GM20000 (cell line): ENCODE data around the gene TMEM154.
"Not testable (repeated sequence)": the region's sequence is repeated elsewhere in the genome, so short reads cannot be mapped to it uniquely, and the experiment has no call there.

Source experiments
- DNase-seq: peaks from one replicate; pipeline ENCODE4 v3.0.0; 2012; ENCODE audit warnings: low spot score
- TF ChIP-seq, protein P1 (sequence below): IDR thresholded peaks from 2 replicates; pipeline ENCODE4 v1.5.1; 2012; ENCODE audit warnings: mild to moderate bottlenecking, control low read depth; ENCODE audit errors: extremely low read depth, missing control alignments

Gene TMEM154

DNA sequence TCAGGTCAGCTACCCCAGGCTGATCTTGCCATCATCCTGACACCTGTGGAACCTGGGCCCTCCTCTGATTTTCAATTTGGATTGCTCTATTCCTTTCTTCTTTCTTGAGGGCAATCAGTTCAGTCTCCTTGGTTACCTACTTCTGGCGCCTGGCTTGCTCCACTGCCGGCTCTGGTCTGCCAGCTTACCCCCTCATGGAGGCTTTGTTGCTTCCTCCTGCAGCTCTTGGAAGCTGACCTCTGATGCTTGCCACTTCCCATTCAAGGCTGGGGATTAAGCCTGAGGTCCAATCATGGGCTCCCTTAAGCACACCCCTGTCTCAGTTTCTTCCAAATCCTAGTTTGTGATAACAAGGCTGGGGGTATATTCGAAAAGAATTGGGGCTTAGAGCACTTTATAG, 5.4 kb downstream of the TMEM154 start:
- no peak for DNase-seq
- TF ChIP-seq, protein P1, sequence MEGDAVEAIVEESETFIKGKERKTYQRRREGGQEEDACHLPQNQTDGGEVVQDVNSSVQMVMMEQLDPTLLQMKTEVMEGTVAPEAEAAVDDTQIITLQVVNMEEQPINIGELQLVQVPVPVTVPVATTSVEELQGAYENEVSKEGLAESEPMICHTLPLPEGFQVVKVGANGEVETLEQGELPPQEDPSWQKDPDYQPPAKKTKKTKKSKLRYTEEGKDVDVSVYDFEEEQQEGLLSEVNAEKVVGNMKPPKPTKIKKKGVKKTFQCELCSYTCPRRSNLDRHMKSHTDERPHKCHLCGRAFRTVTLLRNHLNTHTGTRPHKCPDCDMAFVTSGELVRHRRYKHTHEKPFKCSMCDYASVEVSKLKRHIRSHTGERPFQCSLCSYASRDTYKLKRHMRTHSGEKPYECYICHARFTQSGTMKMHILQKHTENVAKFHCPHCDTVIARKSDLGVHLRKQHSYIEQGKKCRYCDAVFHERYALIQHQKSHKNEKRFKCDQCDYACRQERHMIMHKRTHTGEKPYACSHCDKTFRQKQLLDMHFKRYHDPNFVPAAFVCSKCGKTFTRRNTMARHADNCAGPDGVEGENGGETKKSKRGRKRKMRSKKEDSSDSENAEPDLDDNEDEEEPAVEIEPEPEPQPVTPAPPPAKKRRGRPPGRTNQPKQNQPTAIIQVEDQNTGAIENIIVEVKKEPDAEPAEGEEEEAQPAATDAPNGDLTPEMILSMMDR = no peak

DNA sequence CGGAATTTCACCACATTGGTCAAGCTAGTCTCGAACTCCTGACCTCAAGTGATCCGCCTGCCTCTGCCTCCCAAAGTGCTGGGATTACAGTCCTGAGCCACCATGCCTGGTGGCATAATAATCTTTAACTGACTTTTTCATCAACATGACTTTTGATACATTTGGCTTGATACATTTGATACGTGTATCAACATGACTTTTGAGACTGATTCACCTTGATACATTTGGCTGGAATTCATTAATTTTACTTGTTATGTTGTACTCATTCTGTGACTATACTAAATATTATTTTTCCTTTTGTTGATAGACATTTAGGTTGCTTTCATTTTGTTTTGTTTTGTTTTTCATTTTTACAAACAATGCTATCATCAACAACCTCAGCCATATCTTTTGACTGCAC, 6.3 kb downstream of the TMEM154 start:
- no peak for DNase-seq
- TF ChIP-seq, protein P1 = no peak

DNA sequence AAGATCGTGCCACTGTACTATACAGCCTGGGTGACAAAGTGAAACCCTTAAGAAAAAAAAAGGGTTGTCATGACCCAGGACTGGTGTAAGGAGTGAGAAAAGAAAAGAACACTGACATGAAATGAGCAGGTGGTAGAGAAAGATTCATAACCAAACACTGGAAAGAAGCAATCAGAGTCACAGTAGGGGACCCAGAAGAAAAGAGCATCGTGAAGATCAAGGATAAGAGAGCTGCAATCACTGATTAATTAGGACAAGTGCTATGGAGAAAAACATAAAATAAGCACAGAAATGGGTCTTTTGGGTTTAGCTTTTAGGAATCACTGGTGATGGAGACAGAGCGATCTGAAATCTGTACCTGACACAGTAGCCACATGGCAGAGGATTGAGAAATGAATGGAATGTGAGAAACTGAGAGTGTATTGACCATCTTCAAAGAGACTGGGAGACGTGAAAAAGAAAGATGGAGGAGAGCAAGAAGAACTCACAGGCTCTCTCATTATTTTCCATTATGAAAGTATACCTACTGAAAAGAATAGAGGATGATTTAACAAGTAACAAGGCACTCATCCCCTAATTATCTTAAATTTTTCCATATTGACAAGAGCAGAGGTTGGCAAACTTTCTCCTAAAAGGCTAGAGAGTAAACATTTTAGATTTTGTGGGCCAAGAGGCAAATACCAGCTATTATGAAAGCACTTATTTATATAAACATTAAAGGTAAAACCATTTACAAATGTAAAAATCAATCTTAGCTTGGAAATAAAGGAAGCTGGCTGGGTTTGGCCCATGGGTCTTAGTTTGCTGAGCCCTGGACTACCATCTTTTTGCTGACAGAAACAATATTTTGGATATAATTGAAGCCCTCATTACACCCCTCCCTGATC, 7.3 kb downstream of the TMEM154 start:
- TF ChIP-seq, protein P1 = no peak
- no peak for DNase-seq

DNA sequence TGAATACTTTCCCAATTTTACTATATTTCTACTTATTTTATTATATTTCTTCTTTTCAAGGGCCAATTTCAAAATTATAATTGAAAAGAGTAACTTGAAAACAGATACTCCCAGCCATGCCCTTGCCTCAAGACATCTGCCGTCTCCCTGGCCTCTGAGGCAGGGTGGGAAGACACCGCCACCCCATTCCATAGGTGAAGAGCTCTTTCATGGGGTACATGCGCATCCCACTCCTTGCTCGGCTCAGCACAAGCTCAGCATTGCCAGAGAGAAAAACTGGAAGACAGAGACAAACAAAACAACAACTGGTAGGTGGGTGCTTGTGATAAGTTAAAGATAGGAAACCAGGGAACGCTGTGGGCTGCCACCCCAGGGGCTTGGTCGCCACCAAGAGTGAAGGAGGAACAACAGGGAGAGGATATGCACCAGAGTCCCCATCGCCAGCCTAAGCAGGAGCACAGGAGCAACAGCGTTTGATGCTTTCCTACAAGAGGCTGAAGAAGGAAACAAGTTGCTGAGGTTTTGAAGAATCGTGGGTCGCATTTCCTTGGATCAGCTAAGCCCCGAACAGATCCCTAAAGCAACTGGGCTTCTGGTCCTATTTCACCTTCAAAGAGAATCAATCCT, 11.3 kb downstream of the TMEM154 start:
- TF ChIP-seq, protein P1 = no peak
- DNase-seq = no peak

DNA sequence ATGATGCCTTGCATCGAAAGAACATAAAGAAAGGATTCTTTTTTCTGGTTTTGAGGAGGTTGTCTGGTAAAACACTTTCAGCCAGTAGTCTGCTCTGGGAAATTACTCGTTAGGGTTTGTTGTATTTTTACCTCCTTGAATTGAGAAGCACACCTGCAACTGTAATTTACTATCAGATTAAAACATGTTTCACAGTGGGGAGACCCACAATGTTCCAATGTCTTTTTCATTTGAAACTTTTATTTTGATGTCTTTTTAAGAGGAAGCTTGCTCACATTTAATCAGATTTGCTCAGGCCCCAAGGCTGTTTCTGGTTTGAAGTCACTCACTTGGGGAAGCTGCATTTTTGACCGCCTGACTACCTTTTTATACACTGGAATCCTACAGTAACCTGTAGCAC, 12.0 kb downstream of the TMEM154 start:
- DNase-seq = no peak
- TF ChIP-seq, protein P1 = no peak

DNA sequence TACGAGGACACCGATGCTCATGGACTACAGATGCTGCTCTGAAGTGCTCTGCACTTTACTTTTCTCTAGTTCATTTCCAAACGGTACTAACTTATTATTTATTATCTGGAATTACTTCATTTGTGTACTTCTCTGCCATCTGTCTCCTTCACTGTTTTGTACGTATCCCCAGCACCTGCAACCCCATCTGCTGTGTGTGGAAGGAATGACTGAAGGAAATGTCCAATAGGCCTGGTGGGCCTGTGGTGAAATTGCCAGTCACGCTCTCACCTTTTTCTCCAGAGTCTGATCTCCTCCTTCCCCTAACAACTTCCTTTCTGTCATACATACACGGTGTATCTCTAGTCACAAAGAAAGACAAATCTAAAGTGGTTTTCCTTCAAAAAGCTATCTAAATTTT, 12.9 kb downstream of the TMEM154 start:
- TF ChIP-seq, protein P1 = no peak

DNA sequence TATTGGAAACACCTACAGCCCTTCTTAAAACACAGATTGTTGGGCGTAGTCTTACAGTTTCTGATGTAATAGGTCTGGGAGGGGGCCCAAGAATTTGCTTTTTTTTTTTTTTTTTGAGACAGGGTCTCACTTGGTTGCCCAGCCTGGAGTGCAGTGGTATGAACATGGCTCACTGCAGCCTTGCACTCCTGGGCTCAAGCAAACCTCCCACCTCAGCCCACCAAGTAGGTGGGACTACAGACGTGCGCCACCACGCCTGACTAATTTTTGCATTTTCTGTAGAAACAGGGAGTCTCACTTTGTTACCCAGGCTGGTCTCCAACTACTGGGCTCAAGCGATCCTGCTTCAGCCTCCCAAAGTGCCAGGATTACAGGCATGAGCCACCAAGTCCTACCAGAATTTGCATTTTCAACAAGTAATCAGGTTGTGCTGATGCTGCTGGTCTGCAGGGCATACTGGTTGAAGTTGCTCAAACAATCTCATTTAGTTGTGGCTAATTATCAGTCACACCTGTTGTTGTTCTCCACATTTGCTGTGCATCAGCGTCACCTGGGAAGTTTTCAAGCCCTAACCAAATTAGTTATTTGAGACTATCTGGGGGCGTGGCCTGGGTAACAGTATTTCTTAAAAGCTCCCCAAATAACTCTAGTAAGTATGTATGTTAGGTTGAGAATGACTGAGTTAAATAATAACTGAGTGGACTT, 14.0 kb downstream of the TMEM154 start:
- no peak for DNase-seq
- TF ChIP-seq, protein P1 = no peak

More for the DNA sequence above, 12.9 kb downstream of the TMEM154 start:
- DNase-seq = no peak

DNA sequence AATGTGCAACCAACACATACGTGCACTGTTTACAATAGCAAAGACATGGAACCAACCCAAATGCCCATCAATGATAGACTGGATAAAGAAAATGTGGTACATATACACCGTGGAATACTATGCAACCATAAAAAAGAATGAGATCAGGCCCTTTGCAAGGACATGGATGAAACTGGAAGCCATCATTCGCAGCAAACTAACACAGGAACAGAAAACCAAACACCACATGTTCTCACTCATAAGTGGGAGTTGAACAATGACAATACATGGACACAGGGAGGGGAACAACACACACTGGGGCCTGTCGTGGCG, 15.8 kb downstream of the TMEM154 start:
- not testable (repeated sequence) for DNase-seq
